GM23248 (cell line): Measurements from ENCODE around the gene RAD51B. TPM values are rescaled to one million over a fixed set of nuclear protein-coding genes. Genes with fewer than 3 reads are reported as not detected.

ENCODE experiments used
- DNase-seq: peaks from one replicate; pipeline ENCODE4 v3.0.0-alpha.2; 2015
- H2AFZ ChIP-seq: fragments of 200-600 bp; sonication (generic); 2 replicates; pipeline ENCODE4 v1.6.1; 2016; ENCODE audit warnings: antibody characterized with exemption
- H3F3A ChIP-seq: fragments of 200-600 bp; sonication (generic); 2 replicates; pipeline ENCODE4 v1.6.1; 2016; ENCODE audit warnings: mild to moderate bottlenecking, antibody characterized with exemption, mixed run types; ENCODE audit not compliant: insufficient read depth
- H3K27ac ChIP-seq: fragments of 200-600 bp; sonication (generic); 2 replicates; pipeline ENCODE4 v1.5.1; 2016; ENCODE audit warnings: mild to moderate bottlenecking
- H3K27me3 ChIP-seq: fragments of 200-600 bp; sonication (generic); replicated peaks from 2 replicates; pipeline ENCODE4 v1.6.1; 2016; ENCODE audit warnings: mild to moderate bottlenecking; ENCODE audit not compliant: insufficient read depth
- H3K36me3 ChIP-seq: fragments of 200-600 bp; sonication (generic); 2 replicates; pipeline ENCODE4 v1.6.1; 2016; ENCODE audit warnings: low read depth, mild to moderate bottlenecking
- H3K4me1 ChIP-seq: fragments of 200-600 bp; sonication (generic); 2 replicates; pipeline ENCODE4 v1.6.1; 2016; ENCODE audit warnings: mild to moderate bottlenecking; ENCODE audit not compliant: insufficient read depth
- H3K4me2 ChIP-seq: fragments of 200-600 bp; sonication (generic); one replicate; pipeline ENCODE4 v1.6.1; 2016; ENCODE audit warnings: mild to moderate bottlenecking; ENCODE audit not compliant: unreplicated experiment
- H3K4me3 ChIP-seq: fragments of 200-600 bp; sonication (generic); 2 replicates; pipeline ENCODE4 v1.5.1; 2016; ENCODE audit warnings: mild to moderate bottlenecking
- H3K79me2 ChIP-seq: fragments of 200-600 bp; sonication (generic); 2 replicates; pipeline ENCODE4 v1.6.1; 2016; ENCODE audit warnings: mild to moderate bottlenecking; ENCODE audit not compliant: insufficient read depth
- H3K9ac ChIP-seq: fragments of 200-600 bp; sonication (generic); 2 replicates; pipeline ENCODE4 v1.6.1; 2016; ENCODE audit warnings: mild to moderate bottlenecking
- H3K9me2 ChIP-seq: fragments of 200-600 bp; sonication (generic); 2 replicates; pipeline ENCODE4 v1.6.1; 2016; ENCODE audit warnings: mixed run types, mild to moderate bottlenecking, moderate library complexity; ENCODE audit not compliant: insufficient read depth
- H3K9me3 ChIP-seq: fragments of 200-600 bp; sonication (generic); one replicate; pipeline ENCODE4 v1.6.1; 2017; ENCODE audit warnings: low read depth
- H4K20me1 ChIP-seq: fragments of 200-600 bp; sonication (generic); 2 replicates; pipeline ENCODE4 v1.6.0; 2016; ENCODE audit not compliant: insufficient read depth
- EZH2 ChIP-seq: fragments of 200-600 bp; sonication (generic); IDR thresholded peaks from 2 replicates; pipeline ENCODE4 v1.6.1; 2018; ENCODE audit warnings: antibody characterized with exemption, mild to moderate bottlenecking; ENCODE audit not compliant: insufficient read depth, poor library complexity, severe bottlenecking
- EZH2phosphoT487 ChIP-seq: fragments of 200-600 bp; sonication (generic); IDR thresholded peaks from 2 replicates; pipeline ENCODE4 v1.6.1; 2018; ENCODE audit warnings: antibody characterized with exemption, moderate library complexity, mild to moderate bottlenecking, low read depth; ENCODE audit not compliant: insufficient read depth
- WGBS, 2 experiments: methylation state at CpG; one replicate each; pipeline ENCODE4 v1.1.6; 2015 to 2017; ENCODE audit warnings: low lambda C conversion rate in 2 of 2, low coverage in 1 of 2; ENCODE audit errors: missing lambda C conversion rate in 2 of 2; 5-methylcytosine and 5-hydroxymethylcytosine counted together
- in situ Hi-C: fragments of 300-500 bp; cut with MboI; formaldehyde crosslinking; loops from 2 replicates; pipeline ENCODE4 v1.15.0; 2020
- polyA plus RNA-seq: library from polyadenylated mRNA; unstranded; fragments of >200 nt; fragmentation: Nextera tagmentation; extraction: Ambion mirVana; gene quantifications from 2 replicates; pipeline ENCODE4 v1.2.1, GENCODE V29; 2016
- total RNA-seq: library from RNA; depleted of rRNA; stranded (reverse); fragments of >200 nt; shearing (Covaris generic); gene quantifications from 2 replicates; pipeline ENCODE4 v1.2.3, GENCODE V29; 2014

The RAD51B gene
- total and polyA plus RNA-seq, 2 experiments from 2014 or later, result 4.0 to 8.8 TPM

DNA sequence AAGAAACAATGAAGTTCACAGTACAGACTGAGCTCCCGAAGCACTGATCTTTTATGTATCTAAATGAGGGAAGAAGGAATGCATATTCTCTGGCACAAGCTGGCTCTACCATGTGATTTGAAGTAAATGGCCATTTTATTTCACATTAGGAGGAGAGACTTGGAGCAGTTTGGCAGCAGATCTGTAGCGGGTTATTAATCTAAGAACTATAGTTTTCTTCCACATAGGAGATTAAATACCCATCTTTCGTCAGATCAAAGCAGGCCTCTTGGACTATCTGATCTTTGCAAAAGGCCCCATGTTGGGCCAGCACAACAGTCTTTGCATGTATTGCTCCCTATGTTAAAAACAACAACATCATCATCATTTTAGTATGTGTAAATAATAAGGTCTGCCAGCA is 495.5 kb downstream of the RAD51B start:
- no peaks in the 10 kb centered on the region for H3K9me3 ChIP-seq
- H2AFZ ChIP-seq, result no peak overlapping the region
- no peak overlapping the region for H3K4me2 ChIP-seq
- no peaks in the 10 kb centered on the region for H3K27me3 ChIP-seq
- no peaks in the 10 kb centered on the region for H3K9me2 ChIP-seq
- H3K27ac ChIP-seq, result no peak overlapping the region
- no peak overlapping the region for H3K4me3 ChIP-seq
- H3K79me2 ChIP-seq, result no peaks in the 10 kb centered on the region
- TF ChIP-seq EZH2 (no peak), EZH2phosphoT487 (no peak)
- H3K4me1 ChIP-seq, result no peaks in the 10 kb centered on the region
- H3F3A ChIP-seq, result no peaks in the 10 kb centered on the region
- H3K9ac ChIP-seq, result no peak overlapping the region
- 89 to 95% methylated on average over 3 of the region's 3 CpGs for WGBS, 2 experiments
- in situ Hi-C loops, result no loop called here
- H4K20me1 ChIP-seq, result no peaks in the 10 kb centered on the region
- no peaks in the 10 kb centered on the region for H3K36me3 ChIP-seq
- no peak for DNase-seq

DNA sequence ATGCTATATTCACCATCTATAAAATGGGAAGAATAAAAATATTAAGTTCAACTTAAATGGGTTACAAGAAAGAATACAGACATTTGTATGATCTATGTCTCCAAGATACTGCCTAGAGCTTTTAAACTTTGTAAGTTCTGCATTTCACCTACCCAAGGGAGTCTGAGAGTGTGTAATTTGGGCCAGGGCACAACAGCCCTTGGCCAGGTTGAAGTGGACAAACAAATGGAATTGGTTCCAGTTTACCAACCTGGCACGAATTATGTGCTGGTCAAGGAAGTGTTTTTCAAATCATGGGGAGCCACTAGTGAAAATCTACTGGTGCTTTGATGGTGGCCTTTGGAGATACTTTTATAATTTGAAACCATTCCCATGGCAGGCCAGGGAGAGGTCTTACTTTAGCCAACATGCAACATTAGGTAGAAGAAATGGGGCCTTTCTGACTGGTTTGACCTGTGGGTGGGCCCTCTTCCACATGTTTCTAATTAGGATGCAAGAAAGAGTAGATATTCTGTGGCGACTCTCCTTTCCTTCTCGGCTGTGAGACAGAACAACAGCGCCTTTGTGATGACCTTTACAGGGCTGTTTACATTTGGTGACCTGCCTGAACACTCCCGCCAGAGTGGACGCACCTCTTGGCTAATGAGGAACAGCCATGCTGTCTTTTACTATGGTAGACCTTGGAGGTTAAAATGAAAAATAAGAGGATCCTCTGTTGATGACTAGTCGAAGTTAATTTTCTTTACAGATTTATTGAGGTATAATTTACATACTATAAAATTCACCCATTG is 496.7 kb downstream of the RAD51B start:
- H3K27me3 ChIP-seq, result no peaks in the 10 kb centered on the region
- in situ Hi-C loops, result no loop called here
- H3K36me3 ChIP-seq, result no peaks in the 10 kb centered on the region
- TF ChIP-seq EZH2phosphoT487 (no peak), EZH2 (no peak)
- no peak overlapping the region for H3K4me3 ChIP-seq
- no peaks in the 10 kb centered on the region for H3K9me2 ChIP-seq
- H3K9me3 ChIP-seq, result no peaks in the 10 kb centered on the region
- WGBS, 2 experiments, result 95 to 96% methylated on average over 7 of the region's 7 CpGs
- H3K79me2 ChIP-seq, result no peaks in the 10 kb centered on the region
- no peaks in the 10 kb centered on the region for H4K20me1 ChIP-seq
- no peaks in the 10 kb centered on the region for H3F3A ChIP-seq
- no peak for DNase-seq
- no peak overlapping the region for H3K9ac ChIP-seq
- no peak overlapping the region for H2AFZ ChIP-seq
- H3K4me1 ChIP-seq, result no peaks in the 10 kb centered on the region
- no peak overlapping the region for H3K27ac ChIP-seq
- H3K4me2 ChIP-seq, result no peak overlapping the region

DNA sequence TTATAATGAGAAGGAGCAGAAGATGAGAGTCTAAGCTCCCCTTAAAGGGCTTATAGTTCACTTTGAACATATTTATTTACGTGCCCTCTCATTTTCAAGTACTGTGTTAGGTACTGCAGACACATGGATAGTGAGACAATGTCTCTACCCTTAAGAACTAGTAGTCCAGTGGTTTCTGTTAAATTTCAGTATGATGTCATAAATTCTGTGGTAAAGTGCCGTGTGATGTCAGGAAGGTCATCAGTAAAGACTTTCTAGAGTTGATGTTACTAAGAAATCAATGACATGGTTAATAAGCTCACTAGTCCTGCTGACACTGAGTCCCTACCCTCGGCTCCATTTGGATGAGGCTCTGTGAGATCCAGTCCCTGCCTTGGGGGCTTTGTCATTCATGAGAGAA is 497.7 kb downstream of the RAD51B start:
- Histone ChIP-seq H3K9me3 (no peaks in the 10 kb centered on the region), H3K4me1 (no peaks in the 10 kb centered on the region), H3K9ac (no peak overlapping the region), H3F3A (no peaks in the 10 kb centered on the region), H2AFZ (no peak overlapping the region), H3K4me3 (no peak overlapping the region), H4K20me1 (no peaks in the 10 kb centered on the region), H3K79me2 (no peaks in the 10 kb centered on the region), H3K27ac (no peak overlapping the region), H3K4me2 (no peak overlapping the region), H3K27me3 (no peaks in the 10 kb centered on the region), H3K36me3 (no peaks in the 10 kb centered on the region), H3K9me2 (no peaks in the 10 kb centered on the region)
- 89 to 93% methylated on average over 3 of the region's 3 CpGs for whole genome bisulfite sequencing, 2 experiments
- no peak for DNase-seq
- TF ChIP-seq EZH2phosphoT487 (no peak), EZH2 (no peak)
- in situ Hi-C loops, result no loop called here

DNA sequence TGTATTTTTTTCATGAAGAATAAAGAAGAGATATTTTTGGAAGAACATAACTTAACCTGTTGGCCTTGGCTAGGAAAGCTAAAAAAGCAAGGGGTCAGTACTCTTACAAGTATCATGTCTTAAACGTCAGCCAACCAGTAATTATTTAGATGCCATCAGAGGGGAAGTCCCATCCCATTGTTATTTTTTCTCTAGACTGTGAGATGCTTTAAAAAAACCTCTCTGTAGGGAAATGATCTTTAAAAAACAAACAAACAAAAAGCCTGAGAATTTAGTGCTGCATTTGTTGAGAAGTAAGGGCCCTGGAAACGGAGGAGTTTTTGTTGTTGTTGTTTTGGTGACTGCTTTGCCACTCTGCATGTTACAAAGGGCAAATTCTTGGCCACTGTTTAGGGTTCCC is 499.2 kb downstream of the RAD51B start:
- Histone ChIP-seq H3K4me1 (no peaks in the 10 kb centered on the region), H2AFZ (no peak overlapping the region), H3K27ac (no peak overlapping the region), H3K79me2 (no peaks in the 10 kb centered on the region), H3K4me2 (no peak overlapping the region), H3K9me2 (no peaks in the 10 kb centered on the region), H3K36me3 (no peaks in the 10 kb centered on the region), H3F3A (no peaks in the 10 kb centered on the region), H4K20me1 (no peaks in the 10 kb centered on the region), H3K9ac (no peak overlapping the region), H3K27me3 (no peaks in the 10 kb centered on the region), H3K9me3 (no peaks in the 10 kb centered on the region), H3K4me3 (no peak overlapping the region)
- DNase-seq, result no peak
- TF ChIP-seq EZH2 (no peak), EZH2phosphoT487 (no peak)
- in situ Hi-C loops, result no loop called here
- 26 to 40% methylated on average over 2 of the region's 2 CpGs for WGBS, 2 experiments

DNA sequence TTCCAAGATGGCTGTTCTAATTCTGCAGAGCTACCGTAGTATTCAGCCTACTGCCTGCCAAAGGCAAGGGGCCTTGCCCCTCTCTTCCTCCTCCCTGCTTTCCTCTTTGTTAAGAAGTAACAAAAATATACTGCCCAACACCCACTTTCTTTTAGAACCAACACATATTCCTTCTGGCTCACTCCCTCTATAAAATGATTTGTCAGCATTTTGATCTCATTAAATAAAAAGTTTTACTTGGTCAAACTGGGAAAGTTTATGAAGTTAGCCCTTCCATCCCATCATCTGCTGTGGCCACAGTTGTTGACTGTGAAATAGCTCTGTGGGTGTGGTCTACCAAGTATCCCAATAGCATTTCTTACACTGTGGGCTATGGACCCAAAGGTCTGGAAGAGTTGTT is 500.9 kb downstream of the RAD51B start:
- H2AFZ ChIP-seq, result no peak overlapping the region

More for the DNA sequence above, 500.9 kb downstream of the RAD51B start:
- H3K9me3 ChIP-seq, result no peaks in the 10 kb centered on the region
- TF ChIP-seq EZH2phosphoT487, result no peak
- TF ChIP-seq EZH2, result no peak
- H3K9me2 ChIP-seq, result no peaks in the 10 kb centered on the region
- H3K79me2 ChIP-seq, result no peaks in the 10 kb centered on the region
- DNase-seq, result no peak
- no peaks in the 10 kb centered on the region for H3F3A ChIP-seq
- no peaks in the 10 kb centered on the region for H3K4me1 ChIP-seq
- no peaks in the 10 kb centered on the region for H4K20me1 ChIP-seq
- WGBS, 2 experiments, result 67 to 75% methylated on average over 1 of the region's 1 CpG
- no peak overlapping the region for H3K9ac ChIP-seq
- H3K36me3 ChIP-seq, result no peaks in the 10 kb centered on the region
- H3K4me3 ChIP-seq, result no peak overlapping the region
- H3K4me2 ChIP-seq, result no peak overlapping the region
- no peak overlapping the region for H3K27ac ChIP-seq
- in situ Hi-C loops, result no loop called here
- H3K27me3 ChIP-seq, result no peaks in the 10 kb centered on the region
